ENCODE data around the gene MGAT4B.
"Not testable (repeated sequence)": the region's sequence is repeated elsewhere in the genome, so short reads cannot be mapped to it uniquely, and the experiment has no call there.

Gene MGAT4B

DNA sequence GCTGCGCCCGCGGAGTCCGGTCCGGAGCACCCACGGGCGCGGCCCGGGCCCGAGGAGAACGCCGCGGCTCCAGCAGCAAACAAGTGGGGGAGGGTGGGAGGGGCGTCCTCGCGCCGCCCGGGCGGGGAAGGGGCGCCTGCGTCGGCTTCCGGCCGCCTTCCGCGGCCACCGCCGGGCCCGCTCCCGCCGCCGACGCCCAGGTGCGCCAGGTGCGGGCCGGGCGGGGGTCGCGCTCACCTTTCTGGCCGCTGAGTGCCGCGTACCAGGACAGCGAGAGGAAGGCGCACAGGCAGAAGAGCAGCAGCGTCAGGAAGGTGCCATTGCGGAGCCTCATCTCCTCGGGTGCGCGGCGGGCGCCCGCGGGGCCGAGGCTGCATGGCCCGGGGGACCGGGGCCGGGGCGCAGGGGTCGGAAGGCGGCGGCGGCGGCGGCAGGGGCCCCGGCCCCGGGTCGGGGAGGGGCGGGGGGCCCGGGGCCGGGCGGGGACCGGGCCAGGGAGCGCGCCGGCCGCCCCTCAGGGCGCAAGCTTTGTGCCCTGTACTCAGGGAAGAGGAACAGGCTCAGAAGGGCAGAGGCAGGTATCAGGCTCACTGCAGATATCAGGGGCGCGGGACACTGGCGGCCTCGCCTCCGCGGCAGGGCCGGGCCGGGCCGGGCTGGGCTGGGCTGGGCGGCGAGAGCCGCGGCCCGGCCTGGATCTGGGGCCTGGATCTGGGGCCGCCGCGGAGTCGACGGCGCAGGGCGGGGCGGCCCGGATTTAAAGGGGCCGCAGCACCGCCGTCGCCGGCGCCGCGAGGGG is at the start of gene MGAT4B:
Gene MGAT4B (minus strand): TSS at position 617 of the 799 bp plus-strand sequence. CDS start 283 bp downstream, at position 334.
- DNase-seq, result peak; percentile 55

DNA sequence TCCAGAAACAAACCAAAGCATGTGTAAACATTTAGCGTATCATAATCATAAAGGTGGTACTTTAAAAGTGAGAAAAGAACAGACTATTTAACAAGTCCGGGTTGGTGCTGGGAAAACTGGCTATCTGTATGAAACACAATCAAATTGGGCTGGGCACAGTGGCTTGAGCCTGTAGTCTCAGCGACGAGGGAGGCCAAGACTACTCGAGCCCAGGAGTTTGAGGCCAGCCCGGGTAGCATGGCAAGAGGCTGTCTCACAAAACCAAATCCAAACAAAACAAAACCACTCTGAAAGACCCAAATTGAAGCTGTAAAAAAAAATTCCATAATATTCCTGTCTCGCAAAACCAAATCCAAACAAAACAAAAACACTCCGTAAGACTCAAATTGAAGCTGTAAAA is 47.7 kb upstream of the MGAT4B start:
- DNase-seq, result no peak

DNA sequence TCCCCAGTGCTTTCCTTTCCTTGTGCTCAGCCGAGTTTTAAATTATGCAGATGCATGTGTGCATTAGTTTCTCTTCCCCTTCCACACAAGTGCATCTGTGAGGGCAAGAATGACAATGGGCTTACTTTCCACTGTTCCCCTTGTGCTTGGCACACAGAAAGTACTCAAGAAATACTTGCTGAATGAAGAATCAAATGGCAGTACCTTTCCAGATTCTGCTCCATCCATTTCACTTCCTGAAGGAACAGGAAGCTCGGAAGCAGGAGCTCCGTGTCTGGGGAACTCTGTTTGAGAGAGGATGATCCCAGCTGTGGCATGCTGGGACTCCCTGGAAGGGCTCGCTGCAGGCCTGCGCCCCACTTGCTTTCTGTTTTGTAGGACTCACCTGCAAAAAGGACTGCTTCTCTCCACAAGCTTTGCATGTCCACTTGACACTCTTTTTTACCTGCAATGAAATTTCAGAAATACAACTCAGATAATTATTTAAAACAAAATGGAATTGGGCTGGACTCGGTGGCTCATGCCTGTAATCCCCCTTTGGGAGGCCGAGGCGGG is 46.4 kb upstream of the MGAT4B start:
- no peak for DNase-seq

DNA sequence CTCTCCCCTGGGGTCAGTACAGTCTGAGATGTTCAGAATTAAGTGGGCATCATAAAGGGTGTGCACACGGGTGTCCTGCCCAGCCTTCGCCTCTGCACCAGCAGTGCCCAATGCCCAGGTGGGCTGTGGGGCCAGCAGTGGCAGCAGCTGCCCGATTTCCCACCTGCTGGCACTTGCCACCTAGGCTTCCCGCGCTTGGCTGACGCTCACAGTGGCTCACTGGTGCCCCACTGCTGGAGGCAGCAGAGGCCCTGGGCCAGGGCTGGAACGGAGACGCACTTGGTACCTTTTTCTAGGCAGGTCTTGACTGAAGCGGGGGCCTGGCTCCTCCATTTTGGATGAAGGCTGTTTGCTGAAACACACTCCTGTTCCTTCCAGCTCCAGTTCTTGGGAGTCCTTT is 35.0 kb upstream of the MGAT4B start:
- DNase-seq, result no peak

DNA sequence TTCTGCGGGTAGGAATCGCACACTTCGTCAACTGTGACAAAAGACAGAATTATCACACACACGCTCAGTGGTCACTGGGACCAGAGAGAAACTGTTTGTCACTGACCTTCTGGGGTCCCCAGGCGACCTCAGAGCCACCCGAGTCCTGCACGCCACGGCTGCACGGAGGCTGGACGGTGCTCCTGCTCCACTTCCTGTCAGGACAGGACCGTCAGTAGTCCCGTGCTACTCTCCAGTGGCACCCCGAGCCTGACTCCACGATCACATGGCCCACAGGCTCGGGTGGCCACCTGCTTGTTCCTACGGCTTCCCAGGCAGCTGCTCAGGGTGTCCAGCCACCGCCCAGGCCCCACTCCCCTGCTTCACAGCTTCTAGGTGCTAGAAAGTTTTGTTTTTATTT is 34.1 kb upstream of the MGAT4B start:
- DNase-seq, result no peak

DNA sequence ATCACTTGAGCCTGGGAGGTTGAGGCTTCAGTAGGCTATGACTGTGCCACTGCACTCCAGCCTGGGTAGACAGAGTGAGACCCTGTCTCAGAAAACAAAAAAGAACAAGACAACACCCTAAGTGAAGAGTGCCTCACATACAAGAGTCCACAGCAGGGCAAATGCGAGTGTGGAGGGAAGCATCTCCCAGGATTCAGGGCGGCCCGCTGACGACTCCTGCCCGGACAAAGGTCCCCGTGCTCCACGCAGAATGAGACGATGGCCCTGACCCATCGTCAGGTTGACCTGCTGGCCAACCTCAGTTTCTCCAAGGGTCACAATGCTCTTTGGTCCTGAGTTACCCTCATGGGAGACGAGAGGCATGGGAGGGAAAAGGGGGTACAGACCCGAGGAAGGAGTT is 33.7 kb upstream of the MGAT4B start:
- no peak for DNase-seq

DNA sequence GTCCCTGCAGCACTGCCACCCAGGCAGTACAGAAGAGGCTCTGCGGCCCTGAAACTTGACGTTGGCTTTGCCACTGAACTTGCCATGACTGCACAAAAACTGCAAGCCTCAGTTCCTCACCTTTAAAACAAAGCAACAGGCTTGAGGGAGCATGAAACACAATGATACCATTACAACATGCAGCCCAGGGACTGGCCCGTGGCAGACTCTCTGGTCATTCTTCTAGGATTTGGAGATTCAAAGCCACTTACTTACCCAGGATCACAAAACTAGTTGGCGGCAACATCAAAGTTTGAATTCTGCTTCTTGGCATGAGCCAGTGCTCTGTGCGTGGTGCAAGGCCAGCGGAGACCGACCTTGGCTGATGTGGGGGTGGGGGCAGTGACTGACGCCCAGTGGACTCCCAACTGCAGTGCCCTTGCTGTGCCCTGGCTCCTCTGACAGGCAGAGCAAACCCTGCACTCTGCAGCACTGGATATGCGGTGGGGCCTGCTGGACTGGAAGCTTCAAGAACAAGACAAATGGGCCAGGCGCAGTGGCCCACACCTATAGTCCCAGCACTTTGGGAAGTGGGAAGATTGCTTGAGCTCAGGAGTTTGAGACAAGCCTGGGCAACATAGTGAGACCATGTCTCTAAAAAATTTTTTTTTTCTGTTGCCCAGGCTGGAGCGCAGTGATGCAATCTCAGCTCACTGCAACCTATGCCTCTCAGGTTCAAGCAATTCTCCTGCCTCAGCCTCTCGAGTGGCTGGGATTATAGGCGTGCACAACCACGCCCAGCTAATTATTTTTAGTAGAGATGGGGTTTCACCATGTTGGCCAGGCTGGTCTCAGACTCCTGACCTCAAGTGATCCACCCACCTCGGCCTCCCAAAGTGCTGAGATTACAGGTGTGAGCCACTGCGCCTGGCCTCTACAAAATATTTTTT is 32.9 kb upstream of the MGAT4B start:
- no peak for DNase-seq

DNA sequence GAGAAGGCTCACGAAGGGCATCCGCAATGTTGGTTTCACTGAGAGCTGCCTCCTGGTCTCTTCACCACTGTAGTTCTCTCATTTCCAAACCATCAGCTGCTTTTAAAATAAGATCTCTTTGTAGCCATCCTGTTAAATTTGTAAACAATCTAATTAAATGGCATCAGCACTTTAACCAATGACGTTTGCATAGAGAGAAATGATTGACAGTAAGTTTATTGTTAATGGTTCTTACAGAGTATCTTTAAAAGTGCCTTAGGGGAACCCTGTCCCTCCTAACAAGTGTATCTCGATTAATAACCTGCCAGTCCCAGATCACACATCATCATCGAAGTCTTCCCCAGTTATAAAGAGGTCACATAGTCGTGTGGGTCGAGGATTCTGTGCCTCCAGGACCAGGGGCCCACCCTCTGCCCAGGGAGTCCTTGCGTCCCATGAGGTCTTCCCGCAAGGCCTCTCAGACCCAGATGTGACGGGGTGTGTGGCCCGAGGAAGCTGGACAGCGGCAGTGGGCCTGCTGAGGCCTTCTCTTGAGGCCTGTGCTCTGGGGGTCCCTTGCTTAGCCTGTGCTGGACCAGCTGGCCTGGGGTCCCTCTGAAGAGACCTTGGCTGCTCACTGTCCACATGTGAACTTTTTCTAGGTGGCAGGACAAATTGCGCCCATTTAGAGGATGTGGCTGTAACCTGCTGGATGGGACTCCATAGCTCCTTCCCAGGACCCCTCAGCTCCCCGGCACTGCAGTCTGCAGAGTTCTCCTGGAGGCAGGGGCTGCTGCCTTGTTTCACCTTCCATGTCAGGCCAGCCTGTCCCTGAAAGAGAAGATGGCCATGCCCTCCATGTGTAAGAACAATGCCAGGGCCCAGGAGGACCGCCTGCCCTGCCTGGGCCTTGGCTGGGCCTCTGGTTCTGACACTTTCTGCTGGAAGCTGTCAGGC is 30.7 kb upstream of the MGAT4B start:
- DNase-seq, result no peak

DNA sequence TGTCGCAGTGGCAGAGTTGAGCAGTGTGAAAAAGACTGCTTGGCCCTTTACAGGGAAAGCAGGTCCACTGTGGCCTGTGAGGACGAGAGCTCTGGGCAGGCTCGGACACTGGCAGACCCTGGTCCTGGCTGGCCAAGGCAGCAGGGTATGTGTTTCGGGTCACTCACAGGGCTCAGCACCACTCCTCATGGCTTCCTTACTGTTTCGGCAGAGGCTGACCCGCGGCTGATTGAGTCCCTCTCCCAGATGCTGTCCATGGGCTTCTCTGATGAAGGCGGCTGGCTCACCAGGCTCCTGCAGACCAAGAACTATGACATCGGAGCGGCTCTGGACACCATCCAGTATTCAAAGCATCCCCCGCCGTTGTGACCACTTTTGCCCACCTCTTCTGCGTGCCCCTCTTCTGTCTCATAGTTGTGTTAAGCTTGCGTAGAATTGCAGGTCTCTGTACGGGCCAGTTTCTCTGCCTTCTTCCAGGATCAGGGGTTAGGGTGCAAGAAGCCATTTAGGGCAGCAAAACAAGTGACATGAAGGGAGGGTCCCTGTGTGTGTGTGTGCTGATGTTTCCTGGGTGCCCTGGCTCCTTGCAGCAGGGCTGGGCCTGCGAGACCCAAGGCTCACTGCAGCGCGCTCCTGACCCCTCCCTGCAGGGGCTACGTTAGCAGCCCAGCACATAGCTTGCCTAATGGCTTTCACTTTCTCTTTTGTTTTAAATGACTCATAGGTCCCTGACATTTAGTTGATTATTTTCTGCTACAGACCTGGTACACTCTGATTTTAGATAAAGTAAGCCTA is 29.8 kb upstream of the MGAT4B start:
- DNase-seq, result peak; percentile 44

DNA sequence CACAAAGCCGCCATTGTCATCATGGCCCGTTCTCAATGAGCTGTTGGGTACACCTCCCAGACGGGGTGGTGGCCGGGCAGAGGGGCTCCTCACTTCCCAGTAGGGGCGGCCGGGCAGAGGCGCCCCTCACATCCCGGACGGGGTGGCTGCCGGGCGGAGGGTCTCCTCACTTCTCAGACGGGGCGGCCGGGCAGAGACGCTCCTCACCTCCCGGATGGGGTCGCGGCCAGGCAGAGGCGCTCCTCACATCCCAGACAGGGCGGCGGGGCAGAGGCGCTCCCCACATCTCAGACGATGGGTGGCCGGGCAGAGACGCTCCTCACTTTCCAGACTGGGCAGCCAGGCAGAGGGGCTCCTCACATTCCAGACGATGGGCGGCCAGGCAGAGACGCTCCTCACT is 28.2 kb upstream of the MGAT4B start:
- DNase-seq, result not testable (repeated sequence)

DNA sequence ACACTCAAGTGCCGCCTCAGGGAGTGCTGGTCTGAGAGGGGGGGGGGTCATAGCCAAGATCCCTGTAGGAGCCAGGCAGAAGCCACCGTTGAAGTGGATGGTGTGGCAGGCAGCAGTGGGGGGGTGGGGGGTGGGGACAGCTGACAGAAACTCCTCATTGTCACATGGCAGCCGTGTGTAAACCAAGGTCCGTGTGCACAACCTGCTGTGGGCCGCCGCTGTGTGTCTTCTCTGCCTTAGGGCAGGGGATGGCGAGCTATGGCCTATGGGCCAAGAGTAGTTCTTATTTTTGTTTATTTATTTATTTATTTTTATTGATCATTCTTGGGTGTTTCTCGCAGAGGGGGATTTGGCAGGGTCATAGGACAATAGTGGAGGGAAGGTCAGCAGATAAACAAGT is 27.5 kb upstream of the MGAT4B start:
- no peak for DNase-seq

DNA sequence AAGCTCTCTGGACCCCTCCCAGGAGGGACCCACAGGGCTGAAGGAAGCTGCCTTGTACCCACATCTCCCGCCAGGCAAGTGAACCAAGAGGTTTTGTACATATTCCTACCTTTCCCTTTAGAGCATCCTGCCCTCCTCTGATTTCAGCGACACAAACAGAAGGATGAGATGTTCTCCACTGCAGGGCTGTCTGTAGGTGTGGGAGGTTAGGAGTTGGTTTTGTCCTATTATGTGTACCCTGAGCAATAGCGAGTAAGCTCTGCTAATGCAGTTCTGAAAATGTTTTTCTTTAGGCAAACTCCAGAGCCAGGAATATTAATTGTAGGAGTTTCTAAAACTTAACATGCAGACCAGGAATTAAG is 27.0 kb upstream of the MGAT4B start:
- no peak for DNase-seq

DNA sequence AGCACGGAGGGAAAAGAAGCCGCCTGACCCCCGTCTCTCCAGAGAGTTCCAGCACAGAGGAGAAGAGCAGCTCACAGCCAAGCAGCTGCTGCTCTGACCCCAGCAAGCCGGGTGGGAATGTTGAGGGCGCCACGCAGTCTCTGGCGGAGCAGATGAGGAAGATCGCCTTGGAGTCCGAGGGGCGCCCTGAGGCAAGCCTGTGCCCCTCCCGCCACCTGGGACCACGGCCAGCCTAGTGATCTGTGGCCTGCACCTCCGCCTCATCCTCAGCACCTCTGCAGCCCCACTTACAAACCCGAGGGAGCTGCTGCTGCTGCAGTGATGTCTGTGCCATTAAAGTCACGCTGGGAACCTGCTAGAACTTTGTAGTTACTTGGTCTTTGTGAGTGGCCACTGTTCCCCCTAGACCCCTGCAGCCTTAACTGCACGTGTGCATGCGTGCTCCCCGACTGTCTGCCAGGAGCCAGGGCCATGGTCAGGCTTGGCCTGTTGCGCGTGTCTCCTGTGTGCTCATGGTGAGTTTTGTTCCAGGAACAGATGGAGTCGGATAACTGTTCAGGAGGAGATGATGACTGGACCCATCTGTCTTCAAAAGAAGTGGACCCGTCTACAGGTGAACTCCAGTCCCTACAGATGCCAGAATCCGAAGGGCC is 26.5 kb upstream of the MGAT4B start:
- no peak for DNase-seq

DNA sequence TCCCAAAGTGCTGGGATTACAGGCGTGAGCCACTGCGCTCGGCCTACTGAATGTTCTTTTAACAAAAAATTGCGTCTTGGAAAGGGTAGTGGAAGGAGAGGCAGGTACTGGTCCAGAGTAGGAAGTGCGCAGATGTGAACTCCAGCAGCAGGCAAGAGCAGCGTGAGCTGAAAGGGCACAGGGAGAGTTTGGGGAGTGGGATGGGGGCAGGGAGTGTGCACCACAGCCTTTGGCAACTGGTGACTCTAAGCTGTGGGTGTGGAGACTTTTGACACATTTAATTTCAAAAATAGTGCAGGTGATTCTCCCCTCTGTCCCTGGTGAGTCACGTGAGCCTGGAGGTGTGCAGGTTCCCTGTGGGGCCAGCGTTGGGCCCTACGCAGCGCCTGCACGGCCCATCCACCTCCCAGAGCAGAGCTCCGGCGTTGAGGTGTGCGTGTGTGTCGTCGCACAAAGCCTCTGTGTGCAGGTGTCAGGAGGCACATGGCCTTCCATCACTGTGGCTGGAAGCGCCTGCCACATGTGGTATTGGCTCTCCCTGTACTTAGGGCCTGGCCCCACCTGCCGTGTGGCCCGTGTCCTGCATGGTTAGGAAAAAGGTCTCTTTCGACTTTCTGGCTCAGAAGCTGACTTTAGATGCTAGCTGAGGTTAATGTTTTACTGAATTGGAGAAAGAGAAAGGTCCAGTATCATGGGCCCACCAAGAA is 25.5 kb upstream of the MGAT4B start:
- no peak for DNase-seq

DNA sequence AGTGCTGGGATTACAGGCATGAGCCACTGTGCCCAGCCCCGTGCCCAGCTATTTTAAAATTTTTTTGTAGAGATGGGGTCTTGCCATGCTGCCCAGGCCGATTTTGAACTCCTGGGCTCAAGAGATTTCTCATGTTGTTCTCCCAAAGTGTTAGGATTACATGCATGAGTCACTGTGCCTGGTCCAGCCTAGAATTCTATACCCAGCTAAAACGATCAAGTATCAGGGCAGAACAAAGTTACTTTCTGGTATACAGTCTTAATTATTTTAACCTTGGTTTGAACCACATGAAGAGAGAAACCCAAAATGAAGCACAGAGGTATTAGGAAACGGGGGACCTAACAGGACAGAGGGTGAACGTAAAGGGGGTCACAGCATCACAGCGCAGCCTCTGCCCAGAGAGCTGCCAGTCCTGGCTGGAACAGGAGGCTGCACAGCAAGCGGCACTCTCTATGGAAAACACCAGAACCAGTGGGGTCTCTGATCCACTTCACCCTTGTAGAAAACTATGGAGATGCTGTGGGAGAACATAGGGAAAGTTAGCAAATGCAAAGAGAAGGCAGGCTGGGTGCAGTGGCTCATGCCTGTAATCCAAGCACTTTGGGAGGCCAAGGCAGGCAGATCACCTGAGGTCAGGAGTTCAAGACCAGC is 24.3 kb upstream of the MGAT4B start:
- DNase-seq, result no peak

DNA sequence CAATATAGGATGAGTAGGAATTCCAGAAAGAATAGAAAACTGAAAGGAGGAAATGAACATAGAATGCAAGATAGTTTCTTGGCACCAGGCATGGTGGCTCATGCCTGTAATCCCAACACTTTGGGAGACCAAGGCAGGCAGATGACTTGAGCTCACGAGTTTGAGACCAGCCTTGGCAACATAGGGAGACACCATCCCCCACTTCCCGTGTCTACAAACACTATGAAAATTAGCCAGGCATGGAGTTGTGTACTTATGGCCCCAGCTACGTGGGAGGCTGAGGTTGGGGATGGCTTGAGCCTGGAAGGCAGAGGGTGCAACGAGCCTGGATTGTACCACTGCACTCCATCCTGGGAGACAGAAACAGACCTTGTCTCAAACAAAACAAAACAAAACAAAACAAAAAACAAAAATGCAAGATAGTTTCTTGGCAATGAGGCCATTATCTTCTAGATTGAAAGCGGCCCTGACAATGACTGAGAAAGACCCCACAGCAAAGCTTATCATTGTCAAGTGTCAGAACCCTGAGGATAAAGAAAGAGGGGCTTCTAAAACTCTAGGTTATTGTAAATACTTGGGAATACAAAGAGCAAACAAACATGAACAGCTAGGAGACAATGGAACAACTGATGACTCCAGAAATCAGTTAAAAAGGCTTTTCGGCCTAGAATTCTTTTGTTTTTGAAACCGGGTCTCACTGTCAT is 23.2 kb upstream of the MGAT4B start:
- DNase-seq, result no peak

DNA sequence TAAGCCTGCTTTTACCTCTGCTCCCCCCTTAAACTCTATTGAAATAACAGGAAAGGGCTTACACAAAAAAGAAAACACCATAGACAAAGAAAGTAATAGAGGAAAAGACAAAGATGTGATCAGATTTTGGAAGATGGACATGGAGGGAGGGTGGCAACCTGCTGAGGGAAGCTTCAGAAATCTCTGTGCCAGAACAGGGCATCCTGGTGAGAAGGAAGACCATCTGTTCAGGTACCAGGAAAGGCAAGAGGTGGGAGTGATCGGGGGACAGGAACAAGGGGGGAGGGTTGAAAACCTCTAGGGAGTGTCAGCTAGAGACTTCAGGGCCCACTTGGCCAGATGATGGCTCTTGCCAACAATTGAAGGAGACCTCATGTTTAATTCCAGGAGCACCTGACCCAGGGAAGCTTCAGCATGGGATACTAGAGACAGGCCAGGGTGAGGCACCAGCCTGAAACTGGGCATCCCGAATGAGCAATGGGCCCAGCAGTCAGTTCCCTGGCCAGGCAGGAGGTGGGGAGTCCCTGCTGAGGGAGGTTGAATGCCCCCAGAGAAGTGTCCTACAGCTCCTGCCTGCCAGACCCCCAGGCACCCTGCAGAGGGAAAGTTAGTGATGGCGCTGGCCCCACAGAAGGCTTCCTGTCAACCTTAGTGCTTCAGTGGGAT is 22.2 kb upstream of the MGAT4B start:
- DNase-seq, result no peak

DNA sequence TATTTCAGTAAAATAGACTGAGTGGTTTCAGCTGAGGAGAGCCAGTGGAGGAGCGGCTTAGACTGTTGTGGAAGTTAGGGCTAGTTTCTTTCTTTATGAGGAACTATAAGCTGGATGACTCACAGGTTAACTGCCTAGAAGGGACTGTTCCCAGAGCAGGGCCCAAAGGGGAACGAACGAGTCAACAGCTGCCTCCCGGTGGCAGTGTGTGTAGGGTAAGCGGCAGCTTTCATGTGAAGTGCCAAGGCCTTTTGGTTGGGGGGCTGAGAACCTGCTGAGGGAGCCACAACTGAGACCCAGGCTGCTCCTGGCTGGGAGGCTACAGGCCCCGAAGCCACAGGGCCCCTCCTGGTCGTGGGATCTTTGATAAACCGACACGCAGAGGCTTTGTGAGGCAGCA is 21.0 kb upstream of the MGAT4B start:
- no peak for DNase-seq

DNA sequence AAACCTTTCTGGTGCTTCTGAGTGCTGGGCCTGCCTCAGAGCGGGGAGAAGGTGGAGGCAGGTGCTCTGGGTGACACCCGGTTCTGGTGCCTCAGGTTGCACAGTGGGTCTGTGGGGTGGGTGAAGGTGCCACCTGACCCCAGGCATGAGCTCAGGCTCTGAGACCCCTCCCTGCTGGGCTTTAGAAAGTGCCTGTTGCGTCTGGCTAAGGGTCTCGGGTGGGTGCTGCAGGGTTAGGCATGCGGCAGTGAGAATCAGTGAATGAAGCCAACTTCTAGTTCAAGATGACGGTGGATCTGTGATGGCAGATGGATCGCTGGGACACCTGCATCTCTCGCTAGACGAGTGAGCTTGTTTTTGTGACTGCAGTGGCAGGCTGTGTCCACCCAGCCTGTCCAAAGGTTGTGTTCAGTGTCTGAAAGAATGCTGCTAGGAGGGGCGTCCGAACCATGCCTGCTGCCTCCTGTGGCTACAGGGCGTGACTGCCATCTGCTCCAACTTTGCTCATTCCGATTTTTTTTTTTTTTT is 19.1 kb upstream of the MGAT4B start:
- no peak for DNase-seq
